Sigmoid colon (tissue), 4 donors: ENCODE results near the gene GARRE1.

Source experiments
- EP300 ChIP-seq, 4 donors: sonication (generic); formaldehyde crosslinking; IDR thresholded peaks; one replicate each; pipeline ENCODE4 v1.6.1; 2017; ENCODE audit warnings: antibody characterized with exemption in 4 of 4
- POLR2A ChIP-seq, 2 donors: fragments of 450-650 bp; IDR thresholded peaks; one replicate each; pipeline ENCODE4 v1.6.1; 2016; ENCODE audit warnings: antibody characterized with exemption in 2 of 2, mild to moderate bottlenecking in 2 of 2, moderate library complexity in 2 of 2
- POLR2AphosphoS5 ChIP-seq, 4 donors: sonication (generic); formaldehyde crosslinking; IDR thresholded peaks; one replicate each; pipeline ENCODE4 v1.6.1; 2017; ENCODE audit warnings: antibody characterized with exemption in 4 of 4
- TF ChIP-seq, protein P1 (sequence below), 4 experiments: fragments of 450-650 bp in 3 of 4; fragments of 200-600 bp in 1 of 4; IDR thresholded peaks; one replicate each; pipeline ENCODE4 v1.5.1; 2016 to 2019; ENCODE audit warnings: antibody characterized with exemption in 4 of 4, mild to moderate bottlenecking in 3 of 4, moderate library complexity in 2 of 4

- TF ChIP-seq, protein P1, sequence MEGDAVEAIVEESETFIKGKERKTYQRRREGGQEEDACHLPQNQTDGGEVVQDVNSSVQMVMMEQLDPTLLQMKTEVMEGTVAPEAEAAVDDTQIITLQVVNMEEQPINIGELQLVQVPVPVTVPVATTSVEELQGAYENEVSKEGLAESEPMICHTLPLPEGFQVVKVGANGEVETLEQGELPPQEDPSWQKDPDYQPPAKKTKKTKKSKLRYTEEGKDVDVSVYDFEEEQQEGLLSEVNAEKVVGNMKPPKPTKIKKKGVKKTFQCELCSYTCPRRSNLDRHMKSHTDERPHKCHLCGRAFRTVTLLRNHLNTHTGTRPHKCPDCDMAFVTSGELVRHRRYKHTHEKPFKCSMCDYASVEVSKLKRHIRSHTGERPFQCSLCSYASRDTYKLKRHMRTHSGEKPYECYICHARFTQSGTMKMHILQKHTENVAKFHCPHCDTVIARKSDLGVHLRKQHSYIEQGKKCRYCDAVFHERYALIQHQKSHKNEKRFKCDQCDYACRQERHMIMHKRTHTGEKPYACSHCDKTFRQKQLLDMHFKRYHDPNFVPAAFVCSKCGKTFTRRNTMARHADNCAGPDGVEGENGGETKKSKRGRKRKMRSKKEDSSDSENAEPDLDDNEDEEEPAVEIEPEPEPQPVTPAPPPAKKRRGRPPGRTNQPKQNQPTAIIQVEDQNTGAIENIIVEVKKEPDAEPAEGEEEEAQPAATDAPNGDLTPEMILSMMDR (IDR thresholded peaks at IDR 0.05): no peak
- no peak for TF ChIP-seq EP300 (IDR thresholded peaks at IDR 0.05)
- TF ChIP-seq POLR2A (IDR thresholded peaks at IDR 0.05): no peak
- no peak for TF ChIP-seq POLR2AphosphoS5 (IDR thresholded peaks at IDR 0.05)
Observed at GRCh38 chr19:34209726-34210125, 44.6 kb upstream of the GARRE1 start.
